ENCODE data around the gene ERAP2. TPM values are rescaled to one million over a fixed set of nuclear protein-coding genes. Genes with fewer than 3 reads are reported as not detected.

The ERAP2 gene
- total RNA-seq, 4 donors from 2014 or later, result 17.2 to 28.7 (median 23.5) TPM

- TF ChIP-seq, protein P1, sequence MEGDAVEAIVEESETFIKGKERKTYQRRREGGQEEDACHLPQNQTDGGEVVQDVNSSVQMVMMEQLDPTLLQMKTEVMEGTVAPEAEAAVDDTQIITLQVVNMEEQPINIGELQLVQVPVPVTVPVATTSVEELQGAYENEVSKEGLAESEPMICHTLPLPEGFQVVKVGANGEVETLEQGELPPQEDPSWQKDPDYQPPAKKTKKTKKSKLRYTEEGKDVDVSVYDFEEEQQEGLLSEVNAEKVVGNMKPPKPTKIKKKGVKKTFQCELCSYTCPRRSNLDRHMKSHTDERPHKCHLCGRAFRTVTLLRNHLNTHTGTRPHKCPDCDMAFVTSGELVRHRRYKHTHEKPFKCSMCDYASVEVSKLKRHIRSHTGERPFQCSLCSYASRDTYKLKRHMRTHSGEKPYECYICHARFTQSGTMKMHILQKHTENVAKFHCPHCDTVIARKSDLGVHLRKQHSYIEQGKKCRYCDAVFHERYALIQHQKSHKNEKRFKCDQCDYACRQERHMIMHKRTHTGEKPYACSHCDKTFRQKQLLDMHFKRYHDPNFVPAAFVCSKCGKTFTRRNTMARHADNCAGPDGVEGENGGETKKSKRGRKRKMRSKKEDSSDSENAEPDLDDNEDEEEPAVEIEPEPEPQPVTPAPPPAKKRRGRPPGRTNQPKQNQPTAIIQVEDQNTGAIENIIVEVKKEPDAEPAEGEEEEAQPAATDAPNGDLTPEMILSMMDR (IDR thresholded peaks at IDR 0.05; ENCODE audit: low read depth), result no peak
These were observed 19.9 kb upstream of the ERAP2 start for GRCh38 chr5:96856371-96856770.

DNA sequence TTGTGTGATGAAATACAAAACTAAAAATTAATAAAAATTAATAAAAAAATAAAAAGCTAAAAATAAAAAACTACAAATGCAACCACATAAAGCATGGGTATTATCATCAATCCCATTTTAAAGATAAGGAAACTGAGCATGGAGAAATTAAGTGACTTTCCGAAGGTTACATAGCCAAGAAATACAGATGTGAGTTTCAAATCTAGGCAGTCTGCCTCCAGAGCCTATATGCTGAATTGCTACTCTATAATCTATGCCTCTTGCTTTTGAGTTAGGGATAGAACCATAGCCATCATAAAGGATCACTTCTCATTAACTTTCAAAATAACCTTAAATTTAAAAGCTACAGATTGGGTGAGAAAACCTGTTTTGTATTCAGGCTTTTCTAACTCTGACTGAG, 18.8 kb upstream of the ERAP2 start:
- TF ChIP-seq, protein P1 (IDR thresholded peaks at IDR 0.05; ENCODE audit: low read depth), result no peak

- TF ChIP-seq, protein P1 (IDR thresholded peaks at IDR 0.05; ENCODE audit: low read depth), result no peak
These were observed 18.4 kb upstream of the ERAP2 start for GRCh38 chr5:96857924-96858323.

DNA sequence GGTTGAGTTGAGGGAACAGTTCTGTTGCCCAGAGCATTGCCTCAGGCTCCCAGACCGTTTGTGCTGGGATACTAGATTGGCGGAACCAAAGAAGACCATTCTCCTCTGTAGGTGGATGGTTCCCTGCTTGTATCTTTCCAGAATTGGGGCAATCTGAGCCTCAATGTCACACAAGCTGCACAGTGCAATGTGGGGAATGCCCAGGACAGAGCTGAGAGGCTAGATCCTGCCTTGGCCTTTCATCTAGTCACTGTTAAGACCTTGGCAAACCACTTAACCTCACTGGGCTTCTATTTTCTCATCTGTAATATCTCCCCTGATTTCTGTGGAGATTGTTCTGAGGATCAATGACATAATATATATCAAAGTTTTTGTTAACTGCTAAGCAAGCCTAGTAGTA, 16.9 kb upstream of the ERAP2 start:
- TF ChIP-seq, protein P1 (IDR thresholded peaks at IDR 0.05; ENCODE audit: low read depth), result no peak

GRCh38 chr5:96861076-96861475, 15.2 kb upstream of the ERAP2 start:
- TF ChIP-seq, protein P1 (IDR thresholded peaks at IDR 0.05; ENCODE audit: low read depth), result no peak

- TF ChIP-seq, protein P1 (IDR thresholded peaks at IDR 0.05; ENCODE audit: low read depth), result no peak
These were observed 13.2 kb upstream of the ERAP2 start for GRCh38 chr5:96863114-96863513.

GRCh38 chr5:96863949-96864584, 12.2 kb upstream of the ERAP2 start:
- TF ChIP-seq, protein P1 (IDR thresholded peaks at IDR 0.05; ENCODE audit: low read depth), result no peak
